Brain microvascular endothelial cell (primary cell): ENCODE data around the gene CRB3.

ENCODE experiments used
- DNase-seq: peaks from one replicate; pipeline ENCODE4 v3.0.0-alpha.2; 2020
- H3K27ac ChIP-seq: fragments of 250-450 bp; sonication (Bioruptor Pico); 2 replicates; pipeline ENCODE4 v1.5.1; 2020; ENCODE audit warnings: mild to moderate bottlenecking, moderate library complexity
- H3K27me3 ChIP-seq: fragments of 250-450 bp; sonication (Bioruptor Pico); replicated peaks from 2 replicates; pipeline ENCODE4 v1.5.1; 2020; ENCODE audit warnings: mild to moderate bottlenecking
- H3K36me3 ChIP-seq: fragments of 250-450 bp; sonication (Bioruptor Pico); replicated peaks from 2 replicates; pipeline ENCODE4 v1.5.1; 2020; ENCODE audit warnings: mild to moderate bottlenecking
- H3K4me3 ChIP-seq: 2 replicates; pipeline ENCODE4 v1.5.1; 2011; ENCODE audit warnings: low read depth, mild to moderate bottlenecking, control low read depth, low read length, moderate library complexity
- in situ Hi-C: cut with HindIII; loops from 2 replicates; pipeline ENCODE4 v1.10.0; 2017; ENCODE audit warnings: low sequenced_read_pairs, low pct_ligation_motif_present
- TF ChIP-seq, protein P1 (sequence below): IDR thresholded peaks from 2 replicates; pipeline ENCODE4 v1.5.1; 2011; ENCODE audit warnings: low read depth, mild to moderate bottlenecking, moderate library complexity, low read length, control low read depth, inconsistent platforms; ENCODE audit errors: missing control alignments

CRB3 gene

DNA sequence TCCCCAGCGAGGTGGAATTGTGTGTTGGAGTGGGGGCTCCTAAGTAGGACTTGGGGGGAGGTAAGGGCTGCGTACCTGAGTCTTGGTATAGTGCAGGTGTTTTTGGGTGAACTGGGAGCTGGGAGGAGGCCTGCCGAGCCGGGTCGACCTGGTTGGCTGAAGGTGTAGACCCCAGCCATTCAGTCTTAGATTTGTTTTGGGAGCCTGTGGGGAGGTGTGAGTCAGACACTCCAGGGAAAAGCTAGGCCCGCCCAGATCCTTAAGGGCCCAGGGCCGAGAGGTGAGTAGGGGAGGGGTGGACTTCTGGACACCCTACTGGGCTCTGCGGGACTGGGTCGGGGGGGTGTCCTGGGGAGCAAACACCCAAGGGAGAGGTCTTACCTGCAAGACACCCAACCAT lies 935 bp downstream of the CRB3 start:
- Histone ChIP-seq H3K36me3 (no peaks in the 10 kb centered on the region), H3K27me3 (peaks cover 18% of the 10 kb centered on the region), H3K27ac (no peak overlapping the region), H3K4me3 (no peak overlapping the region)
- TF ChIP-seq, protein P1, sequence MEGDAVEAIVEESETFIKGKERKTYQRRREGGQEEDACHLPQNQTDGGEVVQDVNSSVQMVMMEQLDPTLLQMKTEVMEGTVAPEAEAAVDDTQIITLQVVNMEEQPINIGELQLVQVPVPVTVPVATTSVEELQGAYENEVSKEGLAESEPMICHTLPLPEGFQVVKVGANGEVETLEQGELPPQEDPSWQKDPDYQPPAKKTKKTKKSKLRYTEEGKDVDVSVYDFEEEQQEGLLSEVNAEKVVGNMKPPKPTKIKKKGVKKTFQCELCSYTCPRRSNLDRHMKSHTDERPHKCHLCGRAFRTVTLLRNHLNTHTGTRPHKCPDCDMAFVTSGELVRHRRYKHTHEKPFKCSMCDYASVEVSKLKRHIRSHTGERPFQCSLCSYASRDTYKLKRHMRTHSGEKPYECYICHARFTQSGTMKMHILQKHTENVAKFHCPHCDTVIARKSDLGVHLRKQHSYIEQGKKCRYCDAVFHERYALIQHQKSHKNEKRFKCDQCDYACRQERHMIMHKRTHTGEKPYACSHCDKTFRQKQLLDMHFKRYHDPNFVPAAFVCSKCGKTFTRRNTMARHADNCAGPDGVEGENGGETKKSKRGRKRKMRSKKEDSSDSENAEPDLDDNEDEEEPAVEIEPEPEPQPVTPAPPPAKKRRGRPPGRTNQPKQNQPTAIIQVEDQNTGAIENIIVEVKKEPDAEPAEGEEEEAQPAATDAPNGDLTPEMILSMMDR, result no peak
- DNase-seq, result no peak
- in situ Hi-C loops, result no loop called here

- TF ChIP-seq, protein P1, result no peak
- in situ Hi-C loops, result no loop called here
Observed at GRCh38 chr19:6465663-6466062, 1.6 kb downstream of the CRB3 start.

GRCh38 chr19:6466526-6467248 lies 2.6 kb downstream of the CRB3 start:
- no peak for DNase-seq
- Histone ChIP-seq H3K36me3 (no peaks in the 10 kb centered on the region), H3K4me3 (no peak overlapping the region), H3K27ac (no peak overlapping the region), H3K27me3 (peaks cover 18% of the 10 kb centered on the region)
- TF ChIP-seq, protein P1, result no peak
- in situ Hi-C loops, result no loop called here

More at GRCh38 chr19:6465663-6466062, 1.6 kb downstream of the CRB3 start:
- H3K36me3 ChIP-seq, result no peaks in the 10 kb centered on the region
- no peak overlapping the region for H3K4me3 ChIP-seq
- DNase-seq, result no peak
- H3K27ac ChIP-seq, result no peak overlapping the region
- peaks cover 18% of the 10 kb centered on the region for H3K27me3 ChIP-seq

DNA sequence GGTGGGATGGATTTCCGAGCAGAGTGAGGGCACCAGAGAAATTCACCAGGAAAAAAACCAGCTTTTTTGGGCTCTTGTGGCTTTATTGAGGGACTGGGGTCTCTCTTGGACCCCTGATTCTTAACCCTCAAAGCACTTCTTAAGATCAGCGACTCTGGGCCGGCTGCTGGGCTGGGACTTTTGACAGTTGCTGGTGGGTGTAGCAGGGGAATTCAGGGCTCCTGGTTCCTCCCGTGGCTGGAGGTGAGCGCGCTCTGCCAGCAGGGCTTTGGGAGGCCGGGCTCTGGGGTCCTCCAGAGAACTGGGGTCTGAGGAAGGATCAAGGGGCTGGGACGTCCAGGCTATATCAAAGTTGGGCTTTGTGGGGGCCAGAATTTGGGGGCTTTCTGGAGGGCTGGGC lies 3.3 kb downstream of the CRB3 start:
- peaks cover 18% of the 10 kb centered on the region for H3K27me3 ChIP-seq
- in situ Hi-C loops, result no loop called here

GRCh38 chr19:6470173-6470572 lies 6.1 kb downstream of the CRB3 start:
- H3K36me3 ChIP-seq, result no peaks in the 10 kb centered on the region
- in situ Hi-C loops, result no loop called here

More for the DNA sequence above, 3.3 kb downstream of the CRB3 start:
- Histone ChIP-seq H3K27ac (no peak overlapping the region), H3K4me3 (no peak overlapping the region), H3K36me3 (no peaks in the 10 kb centered on the region)
- TF ChIP-seq, protein P1, result no peak
- no peak for DNase-seq

More at GRCh38 chr19:6470173-6470572, 6.1 kb downstream of the CRB3 start:
- TF ChIP-seq, protein P1, result no peak
- no peak overlapping the region for H3K27ac ChIP-seq
- H3K4me3 ChIP-seq, result no peak overlapping the region
- peaks cover 4% of the 10 kb centered on the region for H3K27me3 ChIP-seq
- DNase-seq, result no peak
